Measurements from ENCODE around the gene TEX44.

DNA sequence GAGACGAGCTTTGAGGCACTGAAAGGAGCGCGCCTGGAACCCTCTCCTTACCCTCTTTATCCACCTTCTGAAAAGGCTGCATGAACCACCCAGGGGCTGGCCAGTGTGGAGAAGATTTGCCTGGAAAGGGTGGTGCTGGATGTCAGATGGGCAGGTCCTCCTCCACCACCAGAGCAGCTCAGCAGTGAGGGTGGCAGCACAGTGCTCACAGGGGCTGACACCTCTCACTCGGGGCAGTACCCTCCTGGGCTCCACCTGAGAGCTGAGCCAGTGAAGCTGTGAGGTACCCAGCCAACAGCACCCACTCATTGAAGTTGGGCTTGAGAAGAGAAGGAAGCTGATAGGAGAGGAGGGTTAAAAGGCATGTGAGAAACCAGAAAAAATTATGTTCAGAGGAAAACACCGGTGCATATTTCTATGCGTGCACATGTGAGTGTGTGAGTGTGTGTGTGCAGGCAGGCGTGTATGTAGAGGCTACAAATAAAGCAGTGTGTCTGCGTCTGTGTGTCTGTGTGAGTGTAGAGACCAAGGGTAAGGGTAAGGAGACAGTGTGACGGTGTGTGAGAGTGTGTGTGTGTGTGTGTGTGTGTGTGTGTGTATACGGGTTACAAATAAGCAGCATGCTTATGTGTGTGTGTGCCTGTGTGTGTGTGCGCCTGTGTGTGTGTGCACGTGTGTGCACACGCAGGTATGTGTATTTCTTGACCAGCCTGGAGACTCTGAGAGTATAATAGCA, 40.7 kb downstream of the TEX44 start:
- no peak for TF ChIP-seq NBN (conservative IDR thresholded peaks at IDR 0.05)
- TF ChIP-seq NFE2L1 (CRISPR knock-in tag; IDR thresholded peaks at IDR 0.05; ENCODE audit: borderline replicate concordance): no peak
- TF ChIP-seq, protein P1, sequence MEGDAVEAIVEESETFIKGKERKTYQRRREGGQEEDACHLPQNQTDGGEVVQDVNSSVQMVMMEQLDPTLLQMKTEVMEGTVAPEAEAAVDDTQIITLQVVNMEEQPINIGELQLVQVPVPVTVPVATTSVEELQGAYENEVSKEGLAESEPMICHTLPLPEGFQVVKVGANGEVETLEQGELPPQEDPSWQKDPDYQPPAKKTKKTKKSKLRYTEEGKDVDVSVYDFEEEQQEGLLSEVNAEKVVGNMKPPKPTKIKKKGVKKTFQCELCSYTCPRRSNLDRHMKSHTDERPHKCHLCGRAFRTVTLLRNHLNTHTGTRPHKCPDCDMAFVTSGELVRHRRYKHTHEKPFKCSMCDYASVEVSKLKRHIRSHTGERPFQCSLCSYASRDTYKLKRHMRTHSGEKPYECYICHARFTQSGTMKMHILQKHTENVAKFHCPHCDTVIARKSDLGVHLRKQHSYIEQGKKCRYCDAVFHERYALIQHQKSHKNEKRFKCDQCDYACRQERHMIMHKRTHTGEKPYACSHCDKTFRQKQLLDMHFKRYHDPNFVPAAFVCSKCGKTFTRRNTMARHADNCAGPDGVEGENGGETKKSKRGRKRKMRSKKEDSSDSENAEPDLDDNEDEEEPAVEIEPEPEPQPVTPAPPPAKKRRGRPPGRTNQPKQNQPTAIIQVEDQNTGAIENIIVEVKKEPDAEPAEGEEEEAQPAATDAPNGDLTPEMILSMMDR (CRISPR knock-in tag; IDR thresholded peaks at IDR 0.05): no peak
- TF ChIP-seq, protein P2, sequence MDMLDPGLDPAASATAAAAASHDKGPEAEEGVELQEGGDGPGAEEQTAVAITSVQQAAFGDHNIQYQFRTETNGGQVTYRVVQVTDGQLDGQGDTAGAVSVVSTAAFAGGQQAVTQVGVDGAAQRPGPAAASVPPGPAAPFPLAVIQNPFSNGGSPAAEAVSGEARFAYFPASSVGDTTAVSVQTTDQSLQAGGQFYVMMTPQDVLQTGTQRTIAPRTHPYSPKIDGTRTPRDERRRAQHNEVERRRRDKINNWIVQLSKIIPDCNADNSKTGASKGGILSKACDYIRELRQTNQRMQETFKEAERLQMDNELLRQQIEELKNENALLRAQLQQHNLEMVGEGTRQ (IDR thresholded peaks at IDR 0.05; ENCODE audit: low read depth, low read length): no peak
- TF ChIP-seq, protein P2 (CRISPR knock-in tag; IDR thresholded peaks at IDR 0.05; ENCODE audit: borderline replicate concordance): no peak
- TF ChIP-seq TAF1 (CRISPR knock-in tag; IDR thresholded peaks at IDR 0.05): no peak
- no peak for TF ChIP-seq EED (CRISPR knock-in tag; IDR thresholded peaks at IDR 0.05)
- no peak for TF ChIP-seq POLR2A (IDR thresholded peaks at IDR 0.05; ENCODE audit: insufficient read depth in 1 of 2, low read depth in 2 of 2, low read length in 2 of 2)
- no peak for TF ChIP-seq ZNF317 (CRISPR knock-in tag; IDR thresholded peaks at IDR 0.05)
- no peak for TF ChIP-seq CEBPB (IDR thresholded peaks at IDR 0.05; ENCODE audit: borderline replicate concordance, low read depth, low read length)
- no peak for TF ChIP-seq MXI1 (IDR thresholded peaks at IDR 0.05; ENCODE audit: borderline replicate concordance, low read depth, low read length)
- TF ChIP-seq TARDBP (CRISPR knock-in tag; IDR thresholded peaks at IDR 0.05): no peak
- TF ChIP-seq, protein P3, sequence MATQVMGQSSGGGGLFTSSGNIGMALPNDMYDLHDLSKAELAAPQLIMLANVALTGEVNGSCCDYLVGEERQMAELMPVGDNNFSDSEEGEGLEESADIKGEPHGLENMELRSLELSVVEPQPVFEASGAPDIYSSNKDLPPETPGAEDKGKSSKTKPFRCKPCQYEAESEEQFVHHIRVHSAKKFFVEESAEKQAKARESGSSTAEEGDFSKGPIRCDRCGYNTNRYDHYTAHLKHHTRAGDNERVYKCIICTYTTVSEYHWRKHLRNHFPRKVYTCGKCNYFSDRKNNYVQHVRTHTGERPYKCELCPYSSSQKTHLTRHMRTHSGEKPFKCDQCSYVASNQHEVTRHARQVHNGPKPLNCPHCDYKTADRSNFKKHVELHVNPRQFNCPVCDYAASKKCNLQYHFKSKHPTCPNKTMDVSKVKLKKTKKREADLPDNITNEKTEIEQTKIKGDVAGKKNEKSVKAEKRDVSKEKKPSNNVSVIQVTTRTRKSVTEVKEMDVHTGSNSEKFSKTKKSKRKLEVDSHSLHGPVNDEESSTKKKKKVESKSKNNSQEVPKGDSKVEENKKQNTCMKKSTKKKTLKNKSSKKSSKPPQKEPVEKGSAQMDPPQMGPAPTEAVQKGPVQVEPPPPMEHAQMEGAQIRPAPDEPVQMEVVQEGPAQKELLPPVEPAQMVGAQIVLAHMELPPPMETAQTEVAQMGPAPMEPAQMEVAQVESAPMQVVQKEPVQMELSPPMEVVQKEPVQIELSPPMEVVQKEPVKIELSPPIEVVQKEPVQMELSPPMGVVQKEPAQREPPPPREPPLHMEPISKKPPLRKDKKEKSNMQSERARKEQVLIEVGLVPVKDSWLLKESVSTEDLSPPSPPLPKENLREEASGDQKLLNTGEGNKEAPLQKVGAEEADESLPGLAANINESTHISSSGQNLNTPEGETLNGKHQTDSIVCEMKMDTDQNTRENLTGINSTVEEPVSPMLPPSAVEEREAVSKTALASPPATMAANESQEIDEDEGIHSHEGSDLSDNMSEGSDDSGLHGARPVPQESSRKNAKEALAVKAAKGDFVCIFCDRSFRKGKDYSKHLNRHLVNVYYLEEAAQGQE (IDR thresholded peaks at IDR 0.05; ENCODE audit: borderline replicate concordance in 1 of 2, low read depth in 1 of 2, low read length in 2 of 2): no peak
- TF ChIP-seq SP140L (CRISPR knock-in tag; IDR thresholded peaks at IDR 0.05; ENCODE audit: borderline replicate concordance): no peak
